C4-2B (cell line): ENCODE data around the gene ILKAP.

Experiments used
- H3K27ac ChIP-seq: fragments of 450-650 bp; 2 replicates; pipeline ENCODE4 v1.5.1; 2017
- CTCF ChIP-seq: fragments of 450-650 bp; conservative IDR thresholded peaks from 2 replicates; pipeline ENCODE4 v1.5.1; 2017; ENCODE audit warnings: mild to moderate bottlenecking
- ZFX ChIP-seq: fragments of 450-650 bp; IDR thresholded peaks from 2 replicates; pipeline ENCODE4 v1.6.1; 2017

The ILKAP gene

GRCh38 chr2:238136820-238137537, 66.5 kb downstream of the ILKAP start:
- H3K27ac ChIP-seq: no peak overlapping the region

GRCh38 chr2:238135601-238136150, 67.8 kb downstream of the ILKAP start:
- no peak overlapping the region for H3K27ac ChIP-seq
- no peak for TF ChIP-seq ZFX
- TF ChIP-seq CTCF: no peak

More at GRCh38 chr2:238136820-238137537, 66.5 kb downstream of the ILKAP start:
- TF ChIP-seq ZFX (no peak), CTCF (no peak)

- TF ChIP-seq ZFX (no peak), CTCF (no peak)
- no peak overlapping the region for H3K27ac ChIP-seq
These were observed 69.1 kb downstream of the ILKAP start for GRCh38 chr2:238134393-238134785.

GRCh38 chr2:238133499-238134392, 69.7 kb downstream of the ILKAP start:
- TF ChIP-seq CTCF (no peak), ZFX (no peak)
- H3K27ac ChIP-seq: no peak overlapping the region

GRCh38 chr2:238132463-238133450, 70.7 kb downstream of the ILKAP start:
- TF ChIP-seq ZFX (no peak), CTCF (no peak)
- no peak overlapping the region for H3K27ac ChIP-seq

- H3K27ac ChIP-seq: no peak overlapping the region
- no peak for TF ChIP-seq ZFX
- TF ChIP-seq CTCF: no peak
These were observed 71.6 kb downstream of the ILKAP start for GRCh38 chr2:238131761-238132462.
